ENCODE data around the gene HOXC13. TPM values are rescaled to one million over a fixed set of nuclear protein-coding genes. Genes with fewer than 3 reads are reported as not detected.

HOXC13 gene
- total RNA-seq, 2 donors from 2014 or later: not detected

GRCh38 chr12:53944209-53944608, 5.6 kb downstream of the HOXC13 start:
- DNase-seq (no peak), ATAC-seq (replicated peaks in 1 of 2) (no peak)
- H3K4me3 Mint-ChIP-seq: no peak overlapping the region
- H3K27ac Mint-ChIP-seq: no peak overlapping the region
- no peaks in the 10 kb centered on the region for H3K9me3 Mint-ChIP-seq
- peaks cover 7% of the 10 kb centered on the region for H3K4me1 Mint-ChIP-seq (ENCODE audit: low read depth)
- H3K27me3 Mint-ChIP-seq (ENCODE audit: low read depth): peaks cover 97% of the 10 kb centered on the region
- H3K36me3 Mint-ChIP-seq (ENCODE audit: insufficient read depth in 2 of 2): no peaks in the 10 kb centered on the region

- Mint-ChIP-seq H3K9me3 (no peaks in the 10 kb centered on the region), H3K27me3 (ENCODE audit: low read depth) (peaks cover 96% of the 10 kb centered on the region), H3K27ac (no peak overlapping the region), H3K4me3 (no peak overlapping the region), H3K4me1 (ENCODE audit: low read depth) (peaks cover 7% of the 10 kb centered on the region), H3K36me3 (ENCODE audit: insufficient read depth in 2 of 2) (no peaks in the 10 kb centered on the region)
- DNase-seq (no peak), ATAC-seq (replicated peaks in 1 of 2) (no peak)
Observed at GRCh38 chr12:53944907-53945847, 6.5 kb downstream of the HOXC13 start.

- H3K36me3 Mint-ChIP-seq (ENCODE audit: insufficient read depth in 2 of 2): no peaks in the 10 kb centered on the region
- no peak overlapping the region for H3K27ac Mint-ChIP-seq
- ATAC-seq (replicated peaks in 1 of 2): no peak
- no peaks in the 10 kb centered on the region for H3K9me3 Mint-ChIP-seq
- no peak overlapping the region for H3K4me3 Mint-ChIP-seq
- peaks cover 22% of the 10 kb centered on the region for H3K4me1 Mint-ChIP-seq (ENCODE audit: low read depth)
- DNase-seq: no peak
- peaks cover 96% of the 10 kb centered on the region for H3K27me3 Mint-ChIP-seq (ENCODE audit: low read depth)
Observed at GRCh38 chr12:53947743-53948142, 9.1 kb downstream of the HOXC13 start.

- no peaks in the 10 kb centered on the region for H3K9me3 Mint-ChIP-seq
- DNase-seq (no peak), ATAC-seq (replicated peaks in 1 of 2) (no peak)
- peaks cover 32% of the 10 kb centered on the region for H3K4me1 Mint-ChIP-seq (ENCODE audit: low read depth)
- H3K27me3 Mint-ChIP-seq (ENCODE audit: low read depth): peaks cover 96% of the 10 kb centered on the region
- H3K4me3 Mint-ChIP-seq: no peak overlapping the region
- no peaks in the 10 kb centered on the region for H3K36me3 Mint-ChIP-seq (ENCODE audit: insufficient read depth in 2 of 2)
- no peak overlapping the region for H3K27ac Mint-ChIP-seq
Observed at GRCh38 chr12:53948650-53949593, 10.3 kb downstream of the HOXC13 start.

- Mint-ChIP-seq H3K4me1 (ENCODE audit: low read depth) (peaks cover 32% of the 10 kb centered on the region), H3K27me3 (ENCODE audit: low read depth) (peaks cover 96% of the 10 kb centered on the region), H3K4me3 (no peak overlapping the region), H3K36me3 (ENCODE audit: insufficient read depth in 2 of 2) (no peaks in the 10 kb centered on the region), H3K27ac (no peak overlapping the region), H3K9me3 (no peaks in the 10 kb centered on the region)
- ATAC-seq (replicated peaks in 1 of 2): peak in 1 of 2 donors; percentile 5
- no peak for DNase-seq
Observed at GRCh38 chr12:53949631-53950436, 11.2 kb downstream of the HOXC13 start.

- Mint-ChIP-seq H3K4me1 (ENCODE audit: low read depth) (peaks cover 27% of the 10 kb centered on the region), H3K27me3 (ENCODE audit: low read depth) (peaks cover 90% of the 10 kb centered on the region), H3K4me3 (no peak overlapping the region), H3K36me3 (ENCODE audit: insufficient read depth in 2 of 2) (no peaks in the 10 kb centered on the region), H3K9me3 (no peaks in the 10 kb centered on the region), H3K27ac (peak overlapping the region; percentile 44)
- DNase-seq: no peak
- ATAC-seq (replicated peaks in 1 of 2): peak in 1 of 2 donors; percentile 18
Observed at GRCh38 chr12:53950437-53950773, 11.8 kb downstream of the HOXC13 start.

- no peaks in the 10 kb centered on the region for H3K9me3 Mint-ChIP-seq
Observed at GRCh38 chr12:53950789-53951576, 12.4 kb downstream of the HOXC13 start.

GRCh38 chr12:53951577-53952334, 13.1 kb downstream of the HOXC13 start:
- Mint-ChIP-seq H3K27ac (peak overlapping the region; percentile 57), H3K27me3 (ENCODE audit: low read depth) (peaks cover 90% of the 10 kb centered on the region), H3K4me3 (peak overlapping the region in 1 of 2 donors; percentile 22)

More at GRCh38 chr12:53950789-53951576, 12.4 kb downstream of the HOXC13 start:
- Mint-ChIP-seq H3K4me3 (peak overlapping the region in 1 of 2 donors; percentile 22), H3K27ac (no peak overlapping the region), H3K4me1 (ENCODE audit: low read depth) (peaks cover 30% of the 10 kb centered on the region), H3K27me3 (ENCODE audit: low read depth) (peaks cover 90% of the 10 kb centered on the region), H3K36me3 (ENCODE audit: insufficient read depth in 2 of 2) (no peaks in the 10 kb centered on the region)
- DNase-seq (no peak), ATAC-seq (replicated peaks in 1 of 2) (peak in 1 of 2 donors; percentile 9)

GRCh38 chr12:53952335-53952694, 13.7 kb downstream of the HOXC13 start:
- Mint-ChIP-seq H3K36me3 (ENCODE audit: insufficient read depth in 2 of 2) (no peaks in the 10 kb centered on the region), H3K9me3 (no peaks in the 10 kb centered on the region), H3K27me3 (ENCODE audit: low read depth) (peaks cover 90% of the 10 kb centered on the region), H3K4me1 (ENCODE audit: low read depth) (peaks cover 40% of the 10 kb centered on the region), H3K4me3 (peak overlapping the region in 1 of 2 donors; percentile 17), H3K27ac (peak overlapping the region; percentile 57)
- ATAC-seq (replicated peaks in 1 of 2) (no peak), DNase-seq (no peak)

More at GRCh38 chr12:53951577-53952334, 13.1 kb downstream of the HOXC13 start:
- peaks cover 38% of the 10 kb centered on the region for H3K4me1 Mint-ChIP-seq (ENCODE audit: low read depth)
- no peaks in the 10 kb centered on the region for H3K9me3 Mint-ChIP-seq
- no peaks in the 10 kb centered on the region for H3K36me3 Mint-ChIP-seq (ENCODE audit: insufficient read depth in 2 of 2)
- ATAC-seq (replicated peaks in 1 of 2) (no peak), DNase-seq (no peak)

GRCh38 chr12:53952871-53953734, 14.5 kb downstream of the HOXC13 start:
- ATAC-seq (replicated peaks in 1 of 2) (no peak), DNase-seq (no peak)
- Mint-ChIP-seq H3K4me1 (ENCODE audit: low read depth) (peaks cover 40% of the 10 kb centered on the region), H3K27ac (peak overlapping the region; percentile 46), H3K9me3 (no peaks in the 10 kb centered on the region), H3K36me3 (ENCODE audit: insufficient read depth in 2 of 2) (no peaks in the 10 kb centered on the region), H3K27me3 (ENCODE audit: low read depth) (peaks cover 90% of the 10 kb centered on the region), H3K4me3 (peak overlapping the region in 1 of 2 donors; percentile 46)

Data from activated T-cell treated with anti-CD3 and anti-CD28 coated beads, Interleukin-2, amount 50 U/mL, for 72 hours (primary cell).